HG03108 (cell line): Measurements from ENCODE around the gene HHATL.

ENCODE experiments used
- ATAC-seq: cut with Tn5 transposase; IDR thresholded peaks from one replicate; pipeline ENCODE4 v1.9.1; 2021; ENCODE audit warnings: moderate library complexity; ENCODE audit not compliant: unreplicated experiment

Gene HHATL

GRCh38 chr3:42667096-42667522 is 35.5 kb downstream of the HHATL start:
- ATAC-seq, result no peak

DNA sequence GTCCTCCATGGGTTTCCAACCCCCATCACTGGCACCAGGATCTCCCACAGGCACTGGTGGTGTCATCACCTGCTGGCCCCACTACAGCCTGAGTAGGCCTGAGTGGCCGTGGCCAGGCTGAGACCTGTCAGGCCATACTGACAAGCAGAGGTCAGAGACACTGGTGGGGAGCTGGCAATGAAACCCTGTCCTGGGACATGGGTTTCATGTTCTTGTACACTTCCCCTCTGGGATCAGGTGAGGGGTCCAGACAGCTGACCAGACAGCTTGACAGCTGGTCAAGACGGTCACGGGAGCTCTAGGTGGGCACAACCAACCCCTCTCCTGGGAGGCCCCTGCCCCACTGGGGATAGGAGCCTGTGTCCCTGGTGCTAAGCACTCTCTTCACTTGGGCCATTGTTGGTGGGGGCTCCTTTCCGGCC is 36.0 kb downstream of the HHATL start:
- ATAC-seq, result no peak

GRCh38 chr3:42666022-42666421 is 36.6 kb downstream of the HHATL start:
- no peak for ATAC-seq

- no peak for ATAC-seq
Observed at GRCh38 chr3:42665050-42665878, 37.3 kb downstream of the HHATL start.

GRCh38 chr3:42664438-42664803 is 38.2 kb downstream of the HHATL start:
- no peak for ATAC-seq

- no peak for ATAC-seq
Observed at GRCh38 chr3:42663581-42664437, 38.8 kb downstream of the HHATL start.

DNA sequence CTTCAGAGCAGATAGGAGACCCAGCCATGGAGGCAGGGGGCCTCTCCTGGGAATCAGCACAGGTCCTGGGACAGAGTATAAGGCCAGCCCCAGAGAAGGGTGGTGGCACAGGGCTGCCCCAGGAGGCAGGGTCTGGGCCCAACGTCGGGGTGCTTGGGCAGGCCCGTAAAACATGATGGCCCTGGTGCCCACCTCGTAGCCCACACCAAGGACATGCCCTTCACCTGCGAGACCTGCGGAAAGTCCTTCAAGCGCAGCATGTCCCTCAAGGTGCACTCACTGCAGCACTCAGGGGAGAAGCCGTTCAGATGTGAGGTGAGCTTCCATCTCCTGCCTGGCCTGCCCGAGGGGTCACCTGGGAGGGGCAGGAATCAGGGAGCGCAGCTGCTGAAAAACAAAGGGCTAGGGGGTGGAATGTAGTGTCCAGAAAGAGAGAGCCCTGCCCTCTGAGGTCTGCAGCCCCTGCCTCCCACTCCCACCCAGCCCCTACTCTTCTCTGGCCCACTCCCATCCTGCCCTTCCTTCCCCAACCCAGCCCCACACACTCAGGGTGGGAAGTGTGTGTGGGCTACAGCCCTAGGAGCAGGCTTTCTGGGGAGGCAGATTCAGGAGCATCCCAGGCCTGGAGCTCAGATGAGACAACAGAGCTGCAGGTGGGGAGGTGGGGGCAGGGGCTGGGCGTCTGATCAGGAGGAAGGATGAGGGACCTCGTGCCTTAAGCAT is 39.6 kb downstream of the HHATL start:
- ATAC-seq, result no peak

DNA sequence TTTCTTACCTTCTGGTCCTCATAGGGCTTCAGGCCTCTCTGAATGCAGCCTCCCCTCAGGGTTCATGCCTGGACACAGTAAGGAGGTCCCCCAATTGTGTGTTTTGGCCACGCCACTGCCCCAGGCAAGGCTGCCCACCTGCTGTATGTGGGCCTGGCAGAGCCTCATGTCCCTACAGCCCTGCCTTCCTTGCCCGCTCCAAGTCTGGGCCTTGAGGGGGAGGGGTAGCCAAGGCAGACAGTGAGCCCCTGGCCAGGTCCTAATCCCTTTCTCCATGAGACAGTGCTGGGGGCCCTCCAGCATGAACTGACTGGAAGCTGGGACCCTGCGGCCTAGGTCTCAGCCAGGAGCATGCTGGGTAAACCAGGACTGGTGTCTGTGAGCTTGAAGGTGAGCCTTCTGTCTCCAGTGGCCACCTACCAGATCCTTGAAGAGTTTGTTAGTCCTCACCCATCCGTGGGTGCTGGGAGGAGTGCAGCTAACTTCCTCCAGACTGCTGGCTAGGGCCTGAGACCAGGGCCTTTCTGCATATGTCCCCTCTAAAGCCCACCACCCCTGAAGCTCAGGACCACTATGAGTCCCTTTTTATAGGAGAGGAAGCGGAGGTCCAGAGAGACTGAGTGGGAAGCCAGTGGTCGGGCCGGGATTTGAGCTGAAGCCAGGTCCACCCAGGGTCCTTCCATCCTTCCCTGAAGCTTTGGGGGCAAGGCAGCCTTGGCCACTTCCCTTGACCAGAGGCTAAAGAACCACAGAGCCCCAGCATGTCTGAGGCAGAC is 40.4 kb downstream of the HHATL start:
- ATAC-seq, result no peak

GRCh38 chr3:42661593-42662022 is 41.0 kb downstream of the HHATL start:
- no peak for ATAC-seq

GRCh38 chr3:42660898-42661297 is 41.7 kb downstream of the HHATL start:
- ATAC-seq, result no peak

DNA sequence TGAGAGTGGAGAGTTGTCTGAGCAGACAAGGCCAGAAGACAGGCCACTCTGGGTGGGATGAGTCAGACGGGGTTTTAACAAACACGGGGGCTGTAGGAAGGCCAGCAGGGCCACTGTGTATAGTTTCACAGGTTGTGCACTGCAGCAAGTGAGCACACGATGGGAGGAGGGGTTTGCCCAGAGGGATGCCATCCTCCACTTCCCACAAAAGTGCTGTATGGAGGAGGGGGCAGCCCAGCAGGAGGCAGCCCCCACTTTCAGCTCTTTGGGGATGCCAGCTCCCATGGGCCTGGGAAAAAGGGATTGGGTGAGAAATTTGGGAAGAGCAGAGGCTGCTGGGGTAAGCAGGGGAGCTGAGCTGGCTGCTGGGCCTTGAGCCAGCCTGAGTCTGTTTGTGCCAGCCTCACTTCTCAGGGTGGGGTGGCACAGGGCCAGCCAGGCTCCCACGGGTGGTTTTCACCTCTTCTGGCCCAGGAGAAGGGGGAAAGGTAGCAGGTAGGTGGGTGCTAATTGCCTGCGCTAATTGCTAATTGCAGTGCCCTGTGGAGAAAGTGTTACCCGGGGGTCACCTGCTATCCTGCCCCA is 42.4 kb downstream of the HHATL start:
- ATAC-seq, result no peak

GRCh38 chr3:42659451-42660130 is 43.0 kb downstream of the HHATL start:
- no peak for ATAC-seq

DNA sequence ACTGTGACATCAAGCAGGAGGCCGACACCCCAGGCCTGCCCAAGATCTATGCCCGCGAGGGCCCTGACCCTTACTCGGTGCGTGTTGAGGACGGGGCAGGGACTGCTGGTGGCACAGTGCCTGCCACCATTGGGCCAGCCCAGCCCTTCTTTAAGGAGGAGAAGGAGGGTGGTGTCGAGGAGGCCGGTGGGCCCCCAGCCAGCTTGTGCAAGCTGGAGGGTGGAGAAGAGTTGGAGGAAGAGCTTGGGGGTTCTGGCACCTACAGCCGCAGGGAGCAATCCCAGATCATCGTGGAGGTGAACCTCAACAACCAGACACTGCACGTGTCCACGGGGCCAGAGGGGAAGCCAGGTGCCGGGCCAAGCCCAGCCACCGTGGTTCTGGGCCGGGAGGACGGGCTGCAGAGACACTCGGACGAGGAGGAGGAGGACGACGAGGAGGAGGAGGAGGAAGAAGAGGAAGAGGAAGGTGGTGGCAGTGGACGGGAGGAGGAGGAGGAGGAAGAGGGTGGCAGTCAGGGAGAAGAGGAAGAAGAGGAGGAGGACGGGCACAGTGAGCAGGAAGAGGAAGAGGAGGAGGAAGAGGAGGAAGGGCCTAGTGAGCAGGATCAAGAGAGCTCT is 43.7 kb downstream of the HHATL start:
- no peak for ATAC-seq

GRCh38 chr3:42658091-42658770 is 44.4 kb downstream of the HHATL start:
- ATAC-seq, result no peak

DNA sequence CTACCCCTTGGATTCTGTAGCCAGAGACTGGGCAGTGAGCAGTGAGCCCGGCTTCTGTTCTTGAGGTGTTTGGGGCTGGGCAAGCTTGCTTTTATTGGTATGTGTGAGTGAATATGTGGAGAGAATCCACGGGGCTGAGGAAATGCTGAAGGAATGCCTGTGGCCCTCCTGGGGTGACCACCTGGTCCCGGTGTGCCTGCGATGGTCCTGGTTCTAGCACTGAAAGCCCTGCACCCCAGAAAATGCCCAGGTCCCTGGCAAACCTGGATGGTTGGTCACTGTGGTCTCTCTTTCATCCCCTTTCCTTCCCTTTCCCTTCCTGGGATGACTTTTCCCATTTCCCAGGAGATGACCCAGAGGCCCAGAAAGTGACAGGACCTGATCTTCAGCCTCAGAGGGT is 44.9 kb downstream of the HHATL start:
- no peak for ATAC-seq

DNA sequence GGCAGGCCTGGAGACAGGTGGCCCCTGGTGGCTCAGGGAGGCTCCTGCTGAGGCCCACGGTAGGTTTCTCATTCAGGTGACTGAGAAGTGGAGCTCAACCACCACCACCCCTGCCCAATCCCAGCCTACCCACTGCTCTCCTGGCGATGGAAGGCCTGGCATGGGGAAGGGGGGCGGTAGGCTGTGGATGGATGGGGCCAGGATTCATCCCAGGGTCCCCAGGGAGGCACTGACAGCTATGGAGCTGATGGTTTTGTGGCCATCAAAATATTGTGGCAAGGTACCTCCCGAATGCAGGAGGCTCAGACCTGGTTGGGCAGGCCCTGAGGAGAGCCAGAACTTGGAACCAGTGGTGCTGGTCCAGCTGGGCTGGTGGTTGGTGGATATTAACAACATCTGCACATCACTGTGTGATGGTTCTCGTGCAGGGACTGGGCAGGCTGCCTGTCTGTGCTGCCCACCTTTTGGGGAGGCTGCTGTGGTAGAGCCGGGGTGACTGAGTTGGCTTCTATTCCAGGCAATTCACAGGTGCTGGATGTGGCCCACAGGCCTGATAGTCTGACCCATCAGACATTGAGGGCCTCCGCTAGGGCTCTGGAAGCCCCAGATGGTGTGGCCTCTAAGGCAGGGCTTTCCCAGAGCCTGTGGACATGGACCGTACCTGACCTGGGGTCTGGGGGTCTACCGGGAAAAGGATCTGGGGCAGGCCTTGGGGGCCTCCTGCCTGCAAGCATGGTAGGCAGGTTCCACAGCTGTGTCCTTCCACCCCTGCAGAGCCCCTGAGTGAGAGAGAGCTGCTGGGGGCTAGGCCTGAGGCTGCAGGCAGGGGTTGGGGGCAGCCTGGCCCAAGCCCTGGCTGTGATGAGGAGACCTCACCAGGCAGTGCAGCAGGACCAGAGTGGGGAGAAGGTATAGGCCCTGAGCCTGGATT is 45.7 kb downstream of the HHATL start:
- no peak for ATAC-seq

- ATAC-seq, result no peak
Observed at GRCh38 chr3:42655980-42656679, 46.5 kb downstream of the HHATL start.
